ENCODE measurements around the gene CPT1B.

The CPT1B gene

DNA sequence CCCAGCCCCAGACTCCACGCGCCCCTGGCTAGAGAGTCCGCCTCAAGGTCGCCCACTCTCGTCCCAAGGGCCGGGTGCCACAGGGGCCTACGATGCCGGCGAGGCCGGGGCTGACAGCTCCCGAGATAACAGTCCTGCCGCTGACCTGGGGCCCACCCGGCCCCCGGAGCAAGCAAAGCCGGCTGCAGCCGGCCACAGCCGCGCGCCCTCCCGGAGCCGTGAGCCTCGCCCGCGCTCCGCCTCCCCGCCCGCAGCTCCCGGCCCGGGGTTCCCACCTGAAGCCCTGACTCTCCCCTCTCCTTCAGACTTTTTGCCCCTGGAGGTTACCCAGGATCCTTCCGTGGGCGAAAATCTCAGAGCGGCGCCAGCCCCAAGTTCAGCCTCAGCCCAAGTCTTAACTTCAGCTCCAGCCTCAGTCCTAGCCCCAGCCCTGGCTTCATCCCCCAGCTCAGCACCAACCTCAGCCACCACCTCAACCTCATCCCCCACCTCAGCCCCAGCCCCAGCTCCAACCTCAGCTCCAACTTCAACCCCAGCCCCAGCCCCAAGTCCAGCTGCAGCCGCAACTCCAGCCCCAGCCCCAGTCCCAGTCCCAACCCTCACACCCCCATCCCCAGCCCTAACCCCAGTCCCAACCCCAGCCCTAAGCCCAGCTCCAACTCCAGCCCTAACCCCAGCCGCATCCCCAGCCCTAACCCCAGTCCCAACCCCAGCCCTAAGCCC is 30.8 kb downstream of the CPT1B start:
- Mint-ChIP-seq H3K4me1 (no peaks in the 10 kb centered on the region), H3K27me3 (ENCODE audit: low read depth) (peaks cover 6% of the 10 kb centered on the region), H3K27ac (no peak overlapping the region), H3K4me3 (no peak overlapping the region), H3K9me3 (no peaks in the 10 kb centered on the region), H3K36me3 (ENCODE audit: low read depth) (no peaks in the 10 kb centered on the region)
- TF ChIP-seq, protein P1, sequence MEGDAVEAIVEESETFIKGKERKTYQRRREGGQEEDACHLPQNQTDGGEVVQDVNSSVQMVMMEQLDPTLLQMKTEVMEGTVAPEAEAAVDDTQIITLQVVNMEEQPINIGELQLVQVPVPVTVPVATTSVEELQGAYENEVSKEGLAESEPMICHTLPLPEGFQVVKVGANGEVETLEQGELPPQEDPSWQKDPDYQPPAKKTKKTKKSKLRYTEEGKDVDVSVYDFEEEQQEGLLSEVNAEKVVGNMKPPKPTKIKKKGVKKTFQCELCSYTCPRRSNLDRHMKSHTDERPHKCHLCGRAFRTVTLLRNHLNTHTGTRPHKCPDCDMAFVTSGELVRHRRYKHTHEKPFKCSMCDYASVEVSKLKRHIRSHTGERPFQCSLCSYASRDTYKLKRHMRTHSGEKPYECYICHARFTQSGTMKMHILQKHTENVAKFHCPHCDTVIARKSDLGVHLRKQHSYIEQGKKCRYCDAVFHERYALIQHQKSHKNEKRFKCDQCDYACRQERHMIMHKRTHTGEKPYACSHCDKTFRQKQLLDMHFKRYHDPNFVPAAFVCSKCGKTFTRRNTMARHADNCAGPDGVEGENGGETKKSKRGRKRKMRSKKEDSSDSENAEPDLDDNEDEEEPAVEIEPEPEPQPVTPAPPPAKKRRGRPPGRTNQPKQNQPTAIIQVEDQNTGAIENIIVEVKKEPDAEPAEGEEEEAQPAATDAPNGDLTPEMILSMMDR (IDR thresholded peaks at IDR 0.05; ENCODE audit: unreplicated experiment in 3 of 3) = no peak

DNA sequence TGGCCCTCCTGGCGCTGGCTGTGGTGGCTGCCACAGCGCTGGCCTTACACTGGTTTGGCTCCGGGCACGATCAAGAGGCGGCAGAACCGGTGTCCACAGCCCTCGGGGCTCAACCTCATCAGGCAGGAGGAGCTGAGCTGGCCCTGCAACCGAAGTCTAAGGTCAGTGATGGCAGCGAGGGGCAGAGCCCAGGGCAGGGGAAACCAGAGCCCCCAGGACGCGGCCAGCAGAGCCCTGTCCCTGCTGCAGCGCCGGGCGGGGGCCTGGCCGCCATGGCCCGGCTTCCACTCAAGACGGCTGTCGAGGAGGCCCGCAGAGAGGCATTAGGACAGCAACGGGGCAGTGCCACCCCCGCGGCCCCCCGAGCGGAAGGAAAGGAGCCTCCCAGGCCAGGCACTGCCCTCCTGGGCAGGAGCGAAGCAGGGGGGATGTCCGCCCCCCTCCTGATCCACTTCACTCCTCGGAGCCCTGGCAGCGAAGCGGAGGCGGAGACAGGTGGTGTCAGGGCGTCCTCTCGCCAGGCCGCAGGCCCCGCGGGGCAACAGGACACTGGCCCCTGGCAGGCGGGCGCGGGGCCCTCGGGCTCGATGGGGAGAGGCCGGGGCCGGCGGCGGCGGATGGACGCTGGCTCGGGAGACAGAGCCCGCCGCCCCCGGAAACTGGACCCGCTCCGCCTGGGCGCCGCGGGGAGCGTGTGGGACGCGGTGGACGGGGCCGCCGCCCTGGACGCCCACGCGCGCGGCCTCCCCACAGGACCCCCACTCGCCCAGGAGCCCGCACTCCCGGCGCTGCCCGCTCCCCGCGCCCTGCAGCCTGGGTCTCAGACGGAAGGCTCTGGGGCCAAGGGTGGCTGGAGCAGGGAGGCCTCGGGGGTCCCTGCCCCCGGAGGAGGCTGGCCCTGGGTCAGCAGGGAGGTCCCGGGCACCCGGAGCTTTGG is 31.6 kb downstream of the CPT1B start:
- Mint-ChIP-seq H3K9me3 (no peaks in the 10 kb centered on the region), H3K36me3 (ENCODE audit: low read depth) (no peaks in the 10 kb centered on the region), H3K4me3 (no peak overlapping the region), H3K4me1 (no peaks in the 10 kb centered on the region), H3K27ac (no peak overlapping the region), H3K27me3 (ENCODE audit: low read depth) (peaks cover 12% of the 10 kb centered on the region)
- TF ChIP-seq, protein P1 (IDR thresholded peaks at IDR 0.05; ENCODE audit: unreplicated experiment in 3 of 3) = no peak

DNA sequence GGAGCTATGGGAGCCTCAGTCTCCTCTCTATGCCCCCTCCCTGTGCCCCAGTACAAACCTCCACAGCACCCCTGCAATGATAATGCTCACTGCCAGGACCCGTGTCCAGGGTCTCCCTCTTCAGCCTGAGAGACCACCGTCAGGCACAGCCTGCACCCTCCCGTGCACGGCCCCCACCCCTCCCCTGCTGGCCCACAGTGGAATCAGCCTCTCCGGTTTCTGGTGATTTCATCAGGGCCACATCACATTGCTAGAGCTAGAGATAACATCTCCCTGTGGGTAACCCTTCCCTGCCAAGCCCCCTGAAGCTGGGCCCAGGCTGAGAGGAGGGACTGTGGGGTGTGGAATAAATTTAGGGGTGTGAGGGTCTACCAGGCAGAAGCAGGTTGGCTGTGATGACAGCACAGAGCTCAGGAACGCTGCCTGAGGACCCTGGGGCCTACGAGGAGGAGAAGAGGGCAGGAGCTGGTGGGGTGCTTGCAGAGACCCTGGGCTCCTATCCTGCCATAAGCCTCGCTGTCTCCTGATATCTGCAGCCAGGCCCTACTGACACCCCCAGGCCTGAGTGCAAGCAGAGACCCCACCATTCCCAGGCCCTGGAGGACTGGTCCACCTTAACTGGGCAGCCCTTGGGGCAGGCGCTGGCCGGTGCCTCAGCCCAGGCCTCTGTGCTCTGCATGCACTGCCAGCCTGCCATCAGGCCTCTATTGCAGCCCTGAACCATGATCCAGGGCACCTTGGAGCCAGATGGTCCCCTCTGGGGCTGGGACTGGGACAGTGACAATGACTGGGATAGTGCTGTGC is 32.5 kb downstream of the CPT1B start, which contains the start of gene KLHDC7B:
Gene KLHDC7B, plus strand, starts transcription at position 378 of the 804 bp plus-strand sequence. Its CDS starts 345 bp downstream, at position 723.
- H3K9me3 Mint-ChIP-seq = no peaks in the 10 kb centered on the region

DNA sequence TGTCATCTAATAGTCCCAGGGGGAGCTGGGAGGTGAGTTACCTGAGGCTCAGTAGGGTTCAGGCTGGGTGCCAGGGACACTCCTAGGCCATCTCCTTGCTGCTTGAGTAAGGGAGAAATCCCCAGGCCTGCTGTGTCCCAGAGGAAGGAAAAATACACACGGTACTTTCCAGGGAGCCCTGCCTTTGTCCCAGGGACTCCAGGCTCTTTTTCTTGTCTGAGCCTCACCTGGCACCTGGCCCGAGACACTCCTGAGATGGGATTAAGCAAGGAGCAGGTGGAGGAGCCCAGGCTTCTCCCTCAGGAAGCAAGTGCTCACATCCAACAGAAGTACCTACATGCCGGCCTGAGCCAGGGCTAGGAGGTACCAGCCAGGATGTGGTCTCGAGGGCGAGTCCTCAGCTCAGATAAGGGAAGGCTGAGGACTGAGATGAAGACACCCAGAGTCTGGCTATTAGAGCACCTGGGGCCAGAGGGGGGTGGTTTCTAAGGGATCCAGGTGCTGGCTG is 33.4 kb downstream of the CPT1B start:
- H3K27me3 Mint-ChIP-seq (ENCODE audit: low read depth) = peaks cover 12% of the 10 kb centered on the region
- no peaks in the 10 kb centered on the region for H3K9me3 Mint-ChIP-seq
- no peaks in the 10 kb centered on the region for H3K36me3 Mint-ChIP-seq (ENCODE audit: low read depth)
- TF ChIP-seq, protein P1 (IDR thresholded peaks at IDR 0.05; ENCODE audit: unreplicated experiment in 3 of 3) = no peak
- H3K4me1 Mint-ChIP-seq = no peaks in the 10 kb centered on the region
- H3K4me3 Mint-ChIP-seq = no peak overlapping the region
- no peak overlapping the region for H3K27ac Mint-ChIP-seq

More for the DNA sequence above, 32.5 kb downstream of the CPT1B start, which contains the start of gene KLHDC7B:
- Mint-ChIP-seq H3K4me1 (no peaks in the 10 kb centered on the region), H3K27me3 (ENCODE audit: low read depth) (peaks cover 12% of the 10 kb centered on the region), H3K27ac (no peak within 1 kb of the TSS), H3K4me3 (no peak within 1 kb of the TSS), H3K36me3 (ENCODE audit: low read depth) (no peaks in the 10 kb centered on the region)
- TF ChIP-seq, protein P1 (IDR thresholded peaks at IDR 0.05; ENCODE audit: unreplicated experiment in 3 of 3) = no peak

DNA sequence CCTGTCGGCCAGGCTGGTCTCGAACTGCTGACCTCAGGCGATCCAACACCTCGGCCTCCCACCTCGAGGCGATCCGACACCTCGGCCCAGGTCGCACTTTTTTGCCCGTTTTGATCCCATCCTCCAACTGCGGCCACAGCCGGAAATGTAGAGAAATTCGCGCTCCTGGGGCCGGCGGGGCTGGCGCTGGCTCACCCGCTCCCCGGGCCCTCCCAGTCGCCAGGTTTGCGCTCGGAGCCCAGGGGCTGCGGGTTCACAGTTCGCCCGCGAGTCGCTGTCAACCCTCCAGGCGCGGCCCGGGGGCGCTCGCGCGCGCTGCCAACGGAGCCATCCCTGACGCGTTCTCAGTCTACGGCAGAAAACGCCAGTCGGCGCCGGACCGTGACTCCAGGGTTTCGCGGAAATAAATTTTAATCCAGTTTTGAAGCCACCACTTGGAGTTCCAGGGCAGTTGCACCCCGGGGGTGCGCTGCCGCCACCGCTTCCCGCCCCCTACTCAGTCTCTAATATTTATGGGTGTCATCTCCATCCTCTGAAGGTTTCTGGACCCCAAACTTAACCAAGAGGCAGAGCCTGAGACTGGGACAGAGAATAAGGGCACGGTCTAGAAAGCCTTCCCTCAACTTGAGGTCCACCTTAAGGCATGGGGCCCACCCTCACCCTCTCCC is 34.0 kb downstream of the CPT1B start:
- Mint-ChIP-seq H3K27me3 (ENCODE audit: low read depth) (peaks cover 16% of the 10 kb centered on the region), H3K9me3 (no peaks in the 10 kb centered on the region), H3K27ac (no peak overlapping the region), H3K4me1 (no peaks in the 10 kb centered on the region), H3K4me3 (peak overlapping the region in 2 of 3 experiments; percentile 16 to 29), H3K36me3 (ENCODE audit: low read depth) (no peaks in the 10 kb centered on the region)
- TF ChIP-seq, protein P1 (IDR thresholded peaks at IDR 0.05; ENCODE audit: unreplicated experiment in 3 of 3) = peak; percentile 41 to 62 (median 52)
